Measurements from ENCODE around the gene DLEC1.

The DLEC1 gene

GRCh38 chr3:38001456-38002081 is 37.4 kb upstream of the DLEC1 start:
- no peak for DNase-seq

- no peak for DNase-seq
Measured at GRCh38 chr3:38002291-38002876, 36.6 kb upstream of the DLEC1 start.

GRCh38 chr3:38002940-38003339 is 36.1 kb upstream of the DLEC1 start:
- DNase-seq = no peak

- peak; percentile 19 to 45 for DNase-seq
Measured at GRCh38 chr3:38003371-38003816, 35.6 kb upstream of the DLEC1 start.

- no peak for DNase-seq
Measured at GRCh38 chr3:38003817-38004414, 35.1 kb upstream of the DLEC1 start.

- DNase-seq = peak; percentile 45 to 70
Measured at GRCh38 chr3:38004415-38005075, 34.5 kb upstream of the DLEC1 start.

GRCh38 chr3:38005076-38006020 is 33.7 kb upstream of the DLEC1 start:
- no peak for DNase-seq

- no peak for DNase-seq
Measured at GRCh38 chr3:38006031-38006430, 33.0 kb upstream of the DLEC1 start.

- DNase-seq = no peak
Measured at GRCh38 chr3:38006445-38006995, 32.5 kb upstream of the DLEC1 start.

- DNase-seq = no peak
Measured at GRCh38 chr3:38007754-38008090, 31.3 kb upstream of the DLEC1 start.

GRCh38 chr3:38008191-38008701 is 30.8 kb upstream of the DLEC1 start:
- DNase-seq = no peak

- no peak for DNase-seq
Measured at GRCh38 chr3:38008971-38009580, 29.9 kb upstream of the DLEC1 start.

- DNase-seq = no peak
Measured at GRCh38 chr3:38009807-38010591, 29.0 kb upstream of the DLEC1 start.

GRCh38 chr3:38011111-38011510 is 27.9 kb upstream of the DLEC1 start:
- no peak for DNase-seq

GRCh38 chr3:38015485-38015884 is 23.5 kb upstream of the DLEC1 start:
- DNase-seq = no peak

GRCh38 chr3:38015984-38016383 is 23.0 kb upstream of the DLEC1 start:
- DNase-seq = no peak

GRCh38 chr3:38016410-38016809 is 22.6 kb upstream of the DLEC1 start:
- no peak for DNase-seq

GRCh38 chr3:38016847-38017444 is 22.1 kb upstream of the DLEC1 start:
- no peak for DNase-seq

- no peak for DNase-seq
Measured at GRCh38 chr3:38017445-38018295, 21.3 kb upstream of the DLEC1 start.
